ENCODE data around the gene AKR1D1.

GRCh38 chr7:138049505-138050116, 26.6 kb upstream of the AKR1D1 start:
- TF ChIP-seq CTCF (IDR thresholded peaks at IDR 0.05) (no peak), POLR2A (IDR thresholded peaks at IDR 0.05) (no peak)
